GM23248 (cell line): ENCODE data around the gene NBPF3. TPM values are rescaled to one million over a fixed set of nuclear protein-coding genes. Genes with fewer than 3 reads are reported as not detected.

Source experiments
- DNase-seq: peaks from one replicate; pipeline ENCODE4 v3.0.0-alpha.2; 2015
- H2AFZ ChIP-seq: fragments of 200-600 bp; sonication (generic); 2 replicates; pipeline ENCODE4 v1.6.1; 2016; ENCODE audit warnings: antibody characterized with exemption
- H3F3A ChIP-seq: fragments of 200-600 bp; sonication (generic); 2 replicates; pipeline ENCODE4 v1.6.1; 2016; ENCODE audit warnings: mild to moderate bottlenecking, antibody characterized with exemption, mixed run types; ENCODE audit not compliant: insufficient read depth
- H3K27ac ChIP-seq: fragments of 200-600 bp; sonication (generic); 2 replicates; pipeline ENCODE4 v1.5.1; 2016; ENCODE audit warnings: mild to moderate bottlenecking
- H3K27me3 ChIP-seq: fragments of 200-600 bp; sonication (generic); replicated peaks from 2 replicates; pipeline ENCODE4 v1.6.1; 2016; ENCODE audit warnings: mild to moderate bottlenecking; ENCODE audit not compliant: insufficient read depth
- H3K36me3 ChIP-seq: fragments of 200-600 bp; sonication (generic); 2 replicates; pipeline ENCODE4 v1.6.1; 2016; ENCODE audit warnings: low read depth, mild to moderate bottlenecking
- H3K4me1 ChIP-seq: fragments of 200-600 bp; sonication (generic); 2 replicates; pipeline ENCODE4 v1.6.1; 2016; ENCODE audit warnings: mild to moderate bottlenecking; ENCODE audit not compliant: insufficient read depth
- H3K4me2 ChIP-seq: fragments of 200-600 bp; sonication (generic); one replicate; pipeline ENCODE4 v1.6.1; 2016; ENCODE audit warnings: mild to moderate bottlenecking; ENCODE audit not compliant: unreplicated experiment
- H3K4me3 ChIP-seq: fragments of 200-600 bp; sonication (generic); 2 replicates; pipeline ENCODE4 v1.5.1; 2016; ENCODE audit warnings: mild to moderate bottlenecking
- H3K79me2 ChIP-seq: fragments of 200-600 bp; sonication (generic); 2 replicates; pipeline ENCODE4 v1.6.1; 2016; ENCODE audit warnings: mild to moderate bottlenecking; ENCODE audit not compliant: insufficient read depth
- H3K9ac ChIP-seq: fragments of 200-600 bp; sonication (generic); 2 replicates; pipeline ENCODE4 v1.6.1; 2016; ENCODE audit warnings: mild to moderate bottlenecking
- H3K9me2 ChIP-seq: fragments of 200-600 bp; sonication (generic); 2 replicates; pipeline ENCODE4 v1.6.1; 2016; ENCODE audit warnings: mixed run types, mild to moderate bottlenecking, moderate library complexity; ENCODE audit not compliant: insufficient read depth
- H3K9me3 ChIP-seq: fragments of 200-600 bp; sonication (generic); one replicate; pipeline ENCODE4 v1.6.1; 2017; ENCODE audit warnings: low read depth
- H4K20me1 ChIP-seq: fragments of 200-600 bp; sonication (generic); 2 replicates; pipeline ENCODE4 v1.6.0; 2016; ENCODE audit not compliant: insufficient read depth
- EZH2 ChIP-seq: fragments of 200-600 bp; sonication (generic); IDR thresholded peaks from 2 replicates; pipeline ENCODE4 v1.6.1; 2018; ENCODE audit warnings: antibody characterized with exemption, mild to moderate bottlenecking; ENCODE audit not compliant: insufficient read depth, poor library complexity, severe bottlenecking
- EZH2phosphoT487 ChIP-seq: fragments of 200-600 bp; sonication (generic); IDR thresholded peaks from 2 replicates; pipeline ENCODE4 v1.6.1; 2018; ENCODE audit warnings: antibody characterized with exemption, moderate library complexity, mild to moderate bottlenecking, low read depth; ENCODE audit not compliant: insufficient read depth
- WGBS, 2 experiments: methylation state at CpG; one replicate each; pipeline ENCODE4 v1.1.6; 2015 to 2017; ENCODE audit warnings: low lambda C conversion rate in 2 of 2, low coverage in 1 of 2; ENCODE audit errors: missing lambda C conversion rate in 2 of 2; 5-methylcytosine and 5-hydroxymethylcytosine counted together
- in situ Hi-C: fragments of 300-500 bp; cut with MboI; formaldehyde crosslinking; loops from 2 replicates; pipeline ENCODE4 v1.15.0; 2020
- polyA plus RNA-seq: library from polyadenylated mRNA; unstranded; fragments of >200 nt; fragmentation: Nextera tagmentation; extraction: Ambion mirVana; gene quantifications from 2 replicates; pipeline ENCODE4 v1.2.1, GENCODE V29; 2016
- total RNA-seq: library from RNA; depleted of rRNA; stranded (reverse); fragments of >200 nt; shearing (Covaris generic); gene quantifications from 2 replicates; pipeline ENCODE4 v1.2.3, GENCODE V29; 2014; rRNA removed

The NBPF3 gene
- 14.1 and 18.5 TPM in 2 replicates for total RNA-seq
- polyA plus RNA-seq, result 7.5 and 8.9 TPM in 2 replicates

GRCh38 chr1:21439721-21440629, at the start of gene NBPF3:
Gene NBPF3, plus strand, starts transcription at chr1:21440137. Its CDS starts 4,950 bp downstream, at chr1:21445087.
- Histone ChIP-seq H3K4me1 (0 out of 2 replicates have a peak, but pooled peaks cover 4% of the 10 kb centered on the region), H3K27me3 (no peaks in the 10 kb centered on the region), H3K9me3 (no peaks in the 10 kb centered on the region), H3F3A (no peaks in the 10 kb centered on the region), H3K9ac (peak within 1 kb of the TSS; percentile 71), H2AFZ (peak within 1 kb of the TSS; percentile 89), H3K79me2 (peaks cover 41% of the 10 kb centered on the region), H4K20me1 (0 out of 2 replicates have a peak, but pooled peaks cover 3% of the 10 kb centered on the region), H3K4me2 (peak within 1 kb of the TSS; percentile 83), H3K36me3 (no peaks in the 10 kb centered on the region), H3K4me3 (peak within 1 kb of the TSS; percentile 83), H3K27ac (no peak within 1 kb of the TSS), H3K9me2 (no peaks in the 10 kb centered on the region)
- 0 to 1% methylated on average over 61 to 68 of the region's 87 CpGs for WGBS, 2 experiments
- TF ChIP-seq EZH2phosphoT487 (no peak), EZH2 (no peak)
- DNase-seq, result peak; percentile 93
- in situ Hi-C loops, result no loop called here

- WGBS, 2 experiments, result 67 to 79% methylated on average over 3 to 4 of the region's 4 CpGs
- Histone ChIP-seq H3K27ac (no peak overlapping the region), H3K9me2 (no peaks in the 10 kb centered on the region), H3K79me2 (no peaks in the 10 kb centered on the region), H3K9me3 (no peaks in the 10 kb centered on the region), H3K4me2 (no peak overlapping the region), H3K4me3 (no peak overlapping the region), H3K4me1 (no peaks in the 10 kb centered on the region), H3K36me3 (no peaks in the 10 kb centered on the region), H3K9ac (no peak overlapping the region), H4K20me1 (no peaks in the 10 kb centered on the region), H3K27me3 (peaks cover 17% of the 10 kb centered on the region), H2AFZ (no peak overlapping the region), H3F3A (no peaks in the 10 kb centered on the region)
- DNase-seq, result no peak
- in situ Hi-C loops, result loop anchor here (25.0 kb wide), 1 partner anchor 96 kb away; no protein-coding TSS in a partner anchor
- TF ChIP-seq EZH2 (no peak), EZH2phosphoT487 (no peak)
Observed at GRCh38 chr1:21391497-21391896, 48.4 kb upstream of the NBPF3 start.

GRCh38 chr1:21392587-21393263, 47.2 kb upstream of the NBPF3 start:
- Histone ChIP-seq H3K36me3 (no peaks in the 10 kb centered on the region), H3K27me3 (peaks cover 27% of the 10 kb centered on the region), H4K20me1 (no peaks in the 10 kb centered on the region), H3K27ac (no peak overlapping the region), H3K9me3 (no peaks in the 10 kb centered on the region), H3F3A (no peaks in the 10 kb centered on the region), H3K4me1 (no peaks in the 10 kb centered on the region), H3K9me2 (no peaks in the 10 kb centered on the region), H3K4me2 (no peak overlapping the region), H2AFZ (no peak overlapping the region), H3K4me3 (no peak overlapping the region), H3K79me2 (no peaks in the 10 kb centered on the region), H3K9ac (no peak overlapping the region)
- no peak for DNase-seq
- WGBS, 2 experiments, result 67% methylated on average over 15 of the region's 15 CpGs
- no peak for TF ChIP-seq EZH2phosphoT487
- TF ChIP-seq EZH2, result no peak
- in situ Hi-C loops, result loop anchor here (25.0 kb wide), 1 partner anchor 95 kb away; no protein-coding TSS in a partner anchor

- H3K4me2 ChIP-seq, result no peak overlapping the region
- 50 to 61% methylated on average over 4 of the region's 4 CpGs for WGBS, 2 experiments
- no peak overlapping the region for H2AFZ ChIP-seq
- no peak overlapping the region for H3K9ac ChIP-seq
- no peaks in the 10 kb centered on the region for H4K20me1 ChIP-seq
- no peak for DNase-seq
- no peaks in the 10 kb centered on the region for H3K36me3 ChIP-seq
- in situ Hi-C loops, result loop anchor here (25.0 kb wide), 1 partner anchor 91 kb away; no protein-coding TSS in a partner anchor
- H3K4me1 ChIP-seq, result no peaks in the 10 kb centered on the region
- TF ChIP-seq EZH2phosphoT487 (no peak), EZH2 (no peak)
- H3K4me3 ChIP-seq, result no peak overlapping the region
- no peaks in the 10 kb centered on the region for H3K9me2 ChIP-seq
- no peak overlapping the region for H3K27ac ChIP-seq
- H3K9me3 ChIP-seq, result no peaks in the 10 kb centered on the region
- H3F3A ChIP-seq, result no peaks in the 10 kb centered on the region
- no peaks in the 10 kb centered on the region for H3K79me2 ChIP-seq
- H3K27me3 ChIP-seq, result peaks cover 49% of the 10 kb centered on the region
Observed at GRCh38 chr1:21396516-21396915, 43.4 kb upstream of the NBPF3 start.
